Measurements from ENCODE around the gene POLR2F. TPM values are rescaled to one million over a fixed set of nuclear protein-coding genes. Genes with fewer than 3 reads are reported as not detected.

Gene POLR2F
- total RNA-seq, 1 donor from 2014 or later = 66.9 TPM

DNA sequence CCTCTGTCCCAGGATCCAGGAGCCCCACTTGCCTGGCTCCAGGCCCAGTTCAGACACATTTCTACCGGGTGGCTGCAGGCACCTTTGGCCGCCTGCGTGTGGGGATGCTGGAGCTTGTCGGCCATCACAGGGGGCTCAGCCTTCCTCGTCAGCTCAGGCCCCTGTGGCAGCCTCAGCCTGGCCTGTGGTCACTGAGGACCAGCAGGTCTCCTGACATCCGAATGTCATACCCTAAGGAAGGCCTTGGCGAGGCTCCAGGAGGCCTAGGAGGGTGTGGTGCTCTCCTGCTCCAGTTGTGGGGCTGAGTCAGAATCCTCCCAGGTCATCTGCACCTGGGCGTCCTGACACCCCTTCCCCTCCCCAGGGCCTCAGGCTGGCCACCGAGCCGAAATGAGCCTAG lies 45.7 kb downstream of the POLR2F start:
- intact Hi-C loops (cut with micrococcal nuclease) = no loop called here

DNA sequence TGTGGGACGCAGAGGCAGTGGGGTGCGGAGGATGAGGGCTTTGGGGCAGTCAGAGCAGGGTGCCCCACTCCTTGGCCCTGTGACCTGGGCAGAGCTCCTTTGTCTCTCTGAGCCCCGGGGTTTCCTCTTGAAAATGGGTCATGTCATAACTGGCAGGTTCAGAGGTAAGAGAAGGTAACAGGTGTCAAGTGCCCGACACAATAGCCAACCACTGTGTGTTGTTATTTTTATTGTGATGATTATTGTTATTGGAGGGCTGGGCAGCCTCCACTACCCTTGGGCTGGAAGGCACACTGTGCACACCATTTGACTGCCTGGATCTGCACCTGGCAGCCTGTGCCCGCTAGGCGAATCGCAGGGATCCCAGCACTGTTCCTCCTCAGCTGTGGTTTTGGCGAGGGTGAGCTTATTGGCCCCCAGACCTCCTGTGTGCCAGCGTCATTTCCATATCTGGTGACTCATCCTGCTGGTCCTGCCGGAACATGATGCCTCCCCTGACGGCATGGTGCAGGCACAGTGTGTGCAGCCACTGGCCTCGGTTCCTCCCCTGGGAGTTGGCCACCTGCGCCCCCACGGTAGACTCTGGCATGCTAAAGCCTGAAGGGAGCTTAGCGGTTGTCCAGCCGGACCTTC lies 46.3 kb downstream of the POLR2F start:
- intact Hi-C loops (cut with micrococcal nuclease) = no loop called here

DNA sequence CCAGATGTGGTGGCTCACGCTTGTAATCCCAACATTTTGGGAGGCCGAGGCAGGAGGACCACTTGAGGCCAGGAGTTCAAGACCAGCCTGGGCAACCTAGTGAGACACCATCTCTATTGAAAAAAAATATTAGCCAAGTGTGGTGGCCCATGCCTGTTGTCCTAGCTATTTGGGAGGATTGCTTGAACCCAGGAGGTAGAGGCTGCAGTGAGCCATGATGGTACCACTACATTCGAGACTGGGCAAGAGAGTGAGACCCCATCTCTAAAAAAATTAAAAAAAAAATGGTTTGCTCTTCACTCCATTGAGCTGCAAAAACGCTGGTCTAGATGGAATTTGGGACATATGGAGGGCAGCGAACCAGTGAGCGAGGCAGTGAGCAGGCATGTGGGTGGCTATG lies 52.4 kb downstream of the POLR2F start:
- intact Hi-C loops (cut with micrococcal nuclease) = no loop called here

DNA sequence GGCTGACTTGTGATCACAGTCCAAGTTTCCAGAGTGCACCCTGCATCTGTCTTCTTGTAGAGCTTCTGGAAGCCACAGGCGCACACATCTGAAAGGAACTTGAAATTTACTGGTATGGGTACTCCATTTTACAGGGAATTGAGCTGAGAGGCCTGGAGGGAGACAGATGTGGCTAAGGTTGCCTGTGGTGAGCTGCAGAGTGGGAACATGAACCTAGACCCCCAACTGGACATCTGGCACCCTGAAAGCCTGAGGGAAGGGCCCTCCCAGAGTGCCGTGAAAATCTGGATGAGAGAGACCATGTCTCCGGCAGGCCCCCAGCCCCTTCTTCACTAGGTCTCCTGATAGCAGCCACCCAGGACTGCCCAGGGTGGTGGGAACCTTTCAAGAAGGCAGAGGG lies 53.4 kb downstream of the POLR2F start:
- intact Hi-C loops (cut with micrococcal nuclease) = no loop called here

DNA sequence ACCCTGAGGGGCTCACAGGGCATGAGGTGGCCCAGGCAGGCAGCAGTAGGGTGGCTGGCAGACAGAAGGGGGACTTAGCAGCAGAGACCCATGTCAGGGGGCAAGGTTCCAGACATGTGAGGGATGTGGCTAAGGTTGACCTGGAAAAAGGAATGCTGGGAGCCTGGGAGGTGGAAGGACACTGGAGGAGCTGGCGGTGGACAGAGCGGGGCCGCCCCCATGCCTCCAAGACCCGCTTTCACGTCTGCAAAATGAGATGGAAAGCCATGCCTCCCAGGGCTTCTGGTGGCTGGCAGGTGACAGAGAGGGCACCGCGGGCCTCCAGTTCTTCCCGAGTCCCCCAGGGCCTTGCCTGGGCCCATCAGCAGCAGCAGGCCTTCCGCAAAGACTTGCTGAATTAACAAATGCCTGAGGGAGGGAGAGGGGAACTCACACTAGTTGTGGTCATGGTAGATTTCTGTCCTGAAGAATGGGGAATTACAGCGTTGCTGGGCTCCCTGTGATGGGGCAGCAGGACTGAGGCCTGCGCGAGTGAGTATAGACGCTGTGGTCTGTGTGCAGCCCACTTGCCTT lies 53.9 kb downstream of the POLR2F start:
- intact Hi-C loops (cut with micrococcal nuclease) = no loop called here

DNA sequence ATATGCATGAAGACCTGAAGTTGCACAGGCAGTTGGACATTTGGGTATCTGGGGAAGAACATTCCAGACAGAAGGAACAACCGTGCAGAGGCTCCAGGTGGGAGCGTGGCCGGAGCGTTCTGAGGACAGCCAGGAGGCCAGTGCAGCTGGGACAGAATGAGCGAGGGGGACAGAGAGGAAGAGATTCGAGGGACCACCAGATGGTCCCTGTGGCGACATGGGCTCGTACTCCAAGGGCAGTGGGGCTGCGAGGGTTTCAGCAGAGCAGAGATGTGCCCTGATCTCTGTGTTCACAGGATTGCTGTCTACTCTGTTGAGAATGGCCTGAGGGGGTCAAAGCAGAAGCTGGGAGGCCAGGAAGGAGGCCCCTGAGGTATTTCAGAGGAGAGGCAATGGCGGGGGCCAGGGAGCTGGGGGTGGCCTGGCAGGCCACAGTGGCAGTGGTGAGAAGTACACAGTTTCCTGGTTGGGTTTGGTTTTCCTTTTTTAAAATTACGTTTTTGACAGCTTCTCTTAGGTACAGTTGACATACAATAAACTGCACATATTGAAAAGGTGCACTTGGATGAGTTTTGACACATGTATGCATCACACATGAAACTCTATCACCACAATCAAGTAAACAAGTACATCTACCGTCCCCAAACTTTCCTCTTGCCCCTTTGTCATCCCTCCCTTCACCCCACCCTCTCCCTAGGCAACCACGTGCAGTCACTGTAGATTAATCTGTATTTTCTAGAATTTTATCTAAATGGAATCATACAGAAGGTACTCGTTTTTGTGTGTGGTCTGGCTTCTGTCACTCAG lies 55.7 kb downstream of the POLR2F start:
- intact Hi-C loops (cut with micrococcal nuclease) = no loop called here

DNA sequence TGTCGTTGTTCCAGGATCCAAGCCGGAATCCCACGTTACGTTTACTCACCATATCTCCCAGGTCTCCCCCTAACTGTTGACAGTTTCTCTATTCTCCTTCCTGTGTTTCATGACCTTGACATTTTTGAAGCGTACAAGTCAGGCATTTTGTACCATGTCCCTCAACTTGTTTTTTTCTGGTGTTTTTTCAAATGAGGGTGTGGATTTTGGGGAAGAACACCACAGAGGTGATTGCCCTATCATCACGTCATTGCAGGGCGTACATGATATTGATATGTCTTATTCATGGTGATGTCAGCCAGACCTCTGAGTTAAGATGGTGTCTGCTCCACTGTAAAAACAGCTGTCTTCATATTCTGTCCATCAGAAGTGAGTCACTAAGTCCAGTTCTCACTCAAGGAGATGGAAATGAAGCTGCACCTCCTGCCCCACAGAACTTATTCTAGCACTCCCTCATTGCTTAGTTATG lies 59.1 kb downstream of the POLR2F start:
- intact Hi-C loops (cut with micrococcal nuclease) = no loop called here

DNA sequence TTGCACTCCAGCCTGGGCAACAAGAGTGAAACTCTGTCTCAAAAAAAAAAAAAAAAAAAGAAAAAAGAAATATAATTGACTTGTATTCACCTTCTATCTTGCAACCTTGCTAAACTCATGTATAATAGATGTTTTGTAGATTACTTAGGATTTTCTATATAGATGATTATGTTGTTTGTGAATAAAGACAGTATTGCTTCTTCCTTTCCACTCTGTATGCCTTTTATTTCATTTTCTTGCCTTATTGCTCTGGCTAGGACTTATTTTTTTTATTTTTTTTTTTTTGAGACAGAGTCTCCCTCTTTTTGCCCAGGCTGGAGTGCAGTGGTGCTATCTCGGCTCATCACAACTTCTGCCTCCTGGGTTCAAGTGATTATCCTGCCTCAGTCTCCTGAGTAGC lies 60.6 kb downstream of the POLR2F start:
- intact Hi-C loops (cut with micrococcal nuclease) = no loop called here

DNA sequence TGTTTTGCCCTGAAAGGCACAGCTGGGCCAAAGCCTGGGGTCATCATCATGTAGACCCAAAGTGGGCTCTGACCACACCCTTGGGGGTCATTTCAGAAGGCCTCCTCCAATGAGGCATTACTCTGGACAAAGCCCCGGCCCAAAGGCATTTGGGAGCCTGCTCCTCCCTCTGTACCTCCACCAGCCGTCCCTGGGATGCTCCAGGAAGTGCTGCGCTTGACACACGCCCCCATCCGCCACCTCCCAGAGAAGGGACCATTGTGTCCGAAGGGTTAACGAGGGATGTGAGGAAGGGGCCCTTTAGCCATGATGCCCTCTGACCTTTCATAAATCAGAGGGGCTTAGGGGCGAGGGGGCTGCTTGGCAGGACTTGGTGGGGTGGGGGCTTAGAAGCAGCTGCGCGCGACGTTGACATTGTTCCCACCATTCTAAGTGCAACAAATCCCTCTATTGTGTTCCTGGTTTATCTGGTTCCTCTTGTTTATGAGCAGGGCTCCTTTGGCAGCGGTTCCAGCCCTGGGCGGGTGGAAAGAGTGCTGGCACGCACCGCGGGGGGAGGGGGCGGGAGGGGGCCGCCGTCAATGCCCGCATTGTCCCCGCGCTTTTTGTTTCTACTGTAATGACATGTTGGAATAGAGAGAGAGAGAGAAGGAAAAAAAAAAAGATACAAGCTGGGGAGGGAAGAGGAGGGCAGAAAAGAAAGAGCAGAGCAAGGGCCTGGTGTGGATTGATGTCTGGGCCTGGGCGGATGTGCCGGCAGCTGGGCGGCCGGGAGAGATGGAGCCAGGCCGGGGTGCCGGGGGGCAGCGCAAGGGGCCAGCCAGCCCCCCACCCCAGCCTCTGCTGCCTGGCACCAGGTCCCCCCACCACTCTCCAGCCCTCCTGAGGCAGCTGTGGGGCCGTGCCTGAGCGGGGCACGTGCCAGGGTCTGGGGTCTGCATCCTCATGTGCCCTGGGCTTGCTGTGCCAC lies 63.0 kb downstream of the POLR2F start:
- intact Hi-C loops (cut with micrococcal nuclease) = no loop called here

DNA sequence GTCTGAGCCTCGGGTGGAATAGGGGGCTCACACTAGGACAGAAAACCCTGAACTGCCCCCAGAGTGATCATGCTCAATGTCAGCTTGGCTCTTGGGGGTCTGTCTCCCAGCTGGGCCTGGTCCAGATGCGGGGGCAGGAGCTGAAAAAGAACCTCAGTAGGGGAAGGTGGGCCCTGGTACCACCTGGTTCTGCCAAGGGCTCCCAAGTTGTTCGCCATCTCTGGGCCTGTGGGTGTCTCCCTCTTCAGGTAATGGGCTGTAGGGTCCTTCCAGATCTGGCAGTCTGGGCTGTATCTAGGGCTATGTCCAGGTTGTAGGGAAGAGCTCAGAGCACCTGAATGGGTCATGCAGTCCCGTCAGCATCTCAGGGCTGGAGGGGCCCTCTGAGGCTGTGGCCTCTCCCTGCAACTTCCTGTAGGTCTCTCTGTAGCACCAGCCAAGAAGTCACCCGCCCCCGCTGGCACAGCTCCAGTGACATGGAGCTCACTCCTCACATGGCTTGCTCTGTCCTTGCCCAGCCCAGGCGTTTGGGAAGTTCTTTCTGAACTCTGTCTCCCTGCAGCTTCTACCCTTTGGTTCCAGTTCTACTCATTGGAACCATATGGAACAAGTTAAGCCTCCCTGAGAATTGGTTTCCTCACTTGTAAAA lies 63.9 kb downstream of the POLR2F start:
- intact Hi-C loops (cut with micrococcal nuclease) = no loop called here

DNA sequence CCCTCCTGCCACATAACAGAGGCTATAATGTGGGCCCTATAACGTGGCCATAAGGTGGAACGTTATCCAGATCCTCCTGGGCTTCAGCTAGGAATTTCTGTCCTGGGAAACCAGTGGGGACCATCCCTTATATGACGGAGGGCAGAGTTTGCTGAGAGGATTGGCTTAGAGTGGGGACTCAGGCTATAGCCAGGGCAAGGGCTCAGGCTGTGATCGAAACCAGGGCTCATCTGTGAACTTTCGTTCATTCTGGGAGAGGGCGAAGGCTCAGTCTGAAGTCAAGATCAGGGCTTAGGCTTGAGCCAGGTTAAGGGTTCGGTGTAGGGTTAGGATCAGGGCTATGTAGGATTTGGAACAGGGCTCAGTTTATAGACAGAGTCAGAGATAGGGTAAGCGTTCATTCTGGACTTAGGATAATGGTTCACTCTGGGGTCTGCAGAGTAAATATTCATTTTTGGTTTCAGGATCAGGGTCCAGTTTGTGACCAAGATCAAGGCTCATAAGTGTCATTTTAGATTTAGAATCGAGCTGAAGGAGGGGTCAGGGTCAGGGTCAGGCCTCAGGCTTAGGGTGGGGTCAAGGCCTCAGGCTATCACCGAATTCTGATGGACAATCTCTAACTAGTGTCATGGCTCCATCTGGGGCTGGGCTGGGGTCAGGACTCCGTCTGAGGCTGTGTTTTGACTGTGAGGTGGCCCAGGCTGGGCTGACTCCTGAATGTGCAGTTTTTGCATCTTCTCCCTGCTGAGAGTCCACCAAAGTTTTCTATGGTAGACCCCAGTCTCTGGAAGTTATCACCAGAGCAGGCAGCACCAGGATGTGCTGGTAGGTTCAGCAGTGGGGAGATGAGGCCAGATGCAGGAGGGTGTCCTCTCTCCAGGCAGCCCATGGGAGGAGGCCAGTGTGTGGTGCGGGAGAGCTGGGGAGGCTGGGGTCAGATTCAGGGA lies 64.7 kb downstream of the POLR2F start:
- intact Hi-C loops (cut with micrococcal nuclease) = no loop called here

Other genes starting within 250 kb of the POLR2F start
- 11.3 and 11.6 TPM in 2 replicates for gene GCAT, start 145.8 kb upstream of the POLR2F start, total RNA-seq
- gene GALR3, start 130.3 kb upstream of the POLR2F start, total RNA-seq = not detected in 2 replicates
- 25.9 and 26.0 TPM in 2 replicates for gene ANKRD54, start 109.4 kb upstream of the POLR2F start, total RNA-seq
- 469 and 476 TPM in 2 replicates for gene EIF3L, start 104.3 kb upstream of the POLR2F start, total RNA-seq
- gene MICALL1, start 47.4 kb upstream of the POLR2F start, total RNA-seq = 27.9 and 29.3 TPM in 2 replicates
- not detected in 2 replicates for gene C22orf23, start 98 bp upstream of the POLR2F start, total RNA-seq
- not detected in 2 replicates for gene SOX10, start 30.9 kb downstream of the POLR2F start, total RNA-seq
- 10.0 and 11.3 TPM in 2 replicates for gene PICK1, start 103.7 kb downstream of the POLR2F start, total RNA-seq
- gene SLC16A8, start 130.5 kb downstream of the POLR2F start, total RNA-seq = not detected in 2 replicates
- 0.70 and 0.77 TPM in 2 replicates for gene BAIAP2L2, start 157.0 kb downstream of the POLR2F start, total RNA-seq
- gene PLA2G6, start 228.1 kb downstream of the POLR2F start, total RNA-seq = 47.4 and 47.7 TPM in 2 replicates
- gene MAFF, start 248.3 kb downstream of the POLR2F start, total RNA-seq = 4.3 and 4.7 TPM in 2 replicates